Measurements from ENCODE around the gene MEGF6.

DNA sequence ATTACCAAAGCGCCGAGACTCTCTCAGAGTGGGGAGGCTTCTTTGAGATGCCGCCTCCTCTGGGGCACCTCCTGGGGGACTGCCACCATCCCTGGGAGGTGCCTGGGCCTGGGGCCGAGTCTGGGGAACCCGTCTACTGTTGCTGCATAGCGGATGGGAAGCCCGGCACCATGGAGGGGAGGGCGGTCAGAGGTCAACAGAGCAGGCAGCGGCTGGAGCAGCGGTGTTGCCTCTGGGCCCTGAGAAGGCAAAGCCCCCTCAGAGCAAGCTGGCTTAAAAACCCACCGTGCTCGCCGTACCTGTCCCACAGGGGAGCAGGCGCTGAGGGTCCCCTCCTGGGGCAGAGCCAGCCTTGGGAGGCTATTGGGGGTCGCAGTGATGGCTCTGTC, 94.8 kb downstream of the MEGF6 start:
- TF ChIP-seq, protein P1, sequence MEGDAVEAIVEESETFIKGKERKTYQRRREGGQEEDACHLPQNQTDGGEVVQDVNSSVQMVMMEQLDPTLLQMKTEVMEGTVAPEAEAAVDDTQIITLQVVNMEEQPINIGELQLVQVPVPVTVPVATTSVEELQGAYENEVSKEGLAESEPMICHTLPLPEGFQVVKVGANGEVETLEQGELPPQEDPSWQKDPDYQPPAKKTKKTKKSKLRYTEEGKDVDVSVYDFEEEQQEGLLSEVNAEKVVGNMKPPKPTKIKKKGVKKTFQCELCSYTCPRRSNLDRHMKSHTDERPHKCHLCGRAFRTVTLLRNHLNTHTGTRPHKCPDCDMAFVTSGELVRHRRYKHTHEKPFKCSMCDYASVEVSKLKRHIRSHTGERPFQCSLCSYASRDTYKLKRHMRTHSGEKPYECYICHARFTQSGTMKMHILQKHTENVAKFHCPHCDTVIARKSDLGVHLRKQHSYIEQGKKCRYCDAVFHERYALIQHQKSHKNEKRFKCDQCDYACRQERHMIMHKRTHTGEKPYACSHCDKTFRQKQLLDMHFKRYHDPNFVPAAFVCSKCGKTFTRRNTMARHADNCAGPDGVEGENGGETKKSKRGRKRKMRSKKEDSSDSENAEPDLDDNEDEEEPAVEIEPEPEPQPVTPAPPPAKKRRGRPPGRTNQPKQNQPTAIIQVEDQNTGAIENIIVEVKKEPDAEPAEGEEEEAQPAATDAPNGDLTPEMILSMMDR (IDR thresholded peaks at IDR 0.05): no peak
- TF ChIP-seq POLR2A (IDR thresholded peaks at IDR 0.05): no peak
